Esophagus squamous epithelium (tissue), 5 donors: Measurements from ENCODE around the gene TMEM101. TPM values are rescaled to one million over a fixed set of nuclear protein-coding genes. Genes with fewer than 3 reads are reported as not detected.
"Not testable (repeated sequence)": the region's sequence is repeated elsewhere in the genome, so short reads cannot be mapped to it uniquely, and the experiment has no call there.

Experiments
- DNase-seq: peaks from one replicate; lab custom pipeline; 2025; lab: John Stamatoyannopoulos, UW
- H3K27ac ChIP-seq, 4 donors: fragments of 200-600 bp; sonication (generic); one replicate each; pipeline ENCODE4 v1.5.1; 2016 to 2019; ENCODE audit warnings: mild to moderate bottlenecking in 1 of 4
- H3K27me3 ChIP-seq, 4 donors: fragments of 200-600 bp; sonication (generic); 1 replicate in 3 of 4; 2 replicates in 1 of 4; pipeline versions ENCODE4 v1.5.1 to v1.6.0; 2017 to 2021; ENCODE audit warnings: antibody characterized with exemption in 1 of 4
- H3K36me3 ChIP-seq, 3 donors: fragments of 200-600 bp; sonication (generic); one replicate each; pipeline ENCODE4 v1.5.1; 2016 to 2019
- H3K4me1 ChIP-seq, 3 donors: fragments of 200-600 bp; sonication (generic); one replicate each; pipeline ENCODE4 v1.5.1; 2017 to 2019
- H3K4me3 ChIP-seq, 4 donors: fragments of 200-600 bp; sonication (generic); 1 replicate in 3 of 4; 2 replicates in 1 of 4; pipeline ENCODE4 v1.5.1; 2016 to 2019; ENCODE audit warnings: mild to moderate bottlenecking in 2 of 4, moderate library complexity in 1 of 4
- H3K9me3 ChIP-seq, 3 donors: fragments of 200-600 bp; sonication (generic); one replicate each; pipeline ENCODE4 v1.5.1; 2016 to 2019
- POLR2A ChIP-seq, 4 donors: fragments of 450-650 bp; IDR thresholded peaks; one replicate each; pipeline ENCODE4 v1.6.1; 2017; ENCODE audit warnings: antibody characterized with exemption in 4 of 4, mild to moderate bottlenecking in 4 of 4, moderate library complexity in 3 of 4
- WGBS, 2 donors: methylation state at CpG; one replicate each; pipeline ENCODE4 v1.1.5; 2018; 5-methylcytosine and 5-hydroxymethylcytosine counted together
- intact Hi-C: fragments of 100-400 bp; cut with DNase I; formaldehyde crosslinking; loops from one replicate; pipeline ENCODE4 v1.15.0; 2022
- total RNA-seq, 4 donors: library from RNA; depleted of rRNA; stranded (reverse); fragments of >200 nt; gene quantifications; one replicate each; pipeline ENCODE4 v1.1.0, GENCODE V29; 2016
- TF ChIP-seq, protein P1 (sequence below), 6 experiments: fragments of 450-650 bp in 4 of 6; fragments of 200-600 bp in 2 of 6; sonication (generic) in 2 of 6; IDR thresholded peaks; one replicate each; pipeline ENCODE4 v1.5.1; 2016 to 2019; ENCODE audit warnings: antibody characterized with exemption in 6 of 6, mild to moderate bottlenecking in 4 of 6, moderate library complexity in 4 of 6
- donor health status: DM: yes; HTN: yes; CAD: no.

TMEM101 gene
- total RNA-seq, 4 donors from 2014 or later = 20.6 to 40.8 (median 34.1) TPM

DNA sequence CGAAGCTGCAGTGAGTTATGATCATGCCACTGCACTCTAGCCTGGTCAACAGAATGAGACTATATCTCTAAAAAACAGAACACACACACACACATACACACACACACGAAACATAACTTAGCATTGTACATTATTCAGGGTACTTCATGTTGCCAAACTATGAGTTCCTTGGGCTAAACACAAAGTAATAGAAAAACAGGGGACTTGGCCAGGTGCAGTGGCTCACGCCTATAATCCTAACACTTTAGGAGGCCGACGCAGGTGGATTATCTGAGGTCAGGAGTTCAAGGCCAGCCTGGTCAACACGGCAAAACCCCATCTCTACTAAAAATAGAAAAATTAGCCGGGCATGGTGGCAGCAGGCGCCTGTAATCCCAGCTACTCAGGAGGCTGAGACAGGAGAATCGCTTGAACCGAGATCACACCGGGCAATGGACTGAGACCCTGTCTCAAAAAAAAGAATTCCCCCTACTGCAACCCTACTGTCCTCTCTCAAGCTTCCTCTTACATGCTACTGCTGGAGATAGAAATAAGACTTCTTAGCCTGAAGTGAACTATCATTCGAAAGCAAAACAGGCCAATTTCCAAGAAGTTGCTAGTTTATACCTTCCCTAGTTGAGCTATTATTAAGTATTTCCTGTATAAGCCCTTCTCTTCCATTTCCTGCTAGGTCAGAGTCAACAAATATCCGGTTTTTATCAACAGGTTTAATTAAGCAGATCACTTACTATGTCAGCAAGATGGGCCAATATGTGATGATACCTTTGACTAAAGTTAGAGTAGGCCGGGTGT lies 44.5 kb upstream of the TMEM101 start:
- Histone ChIP-seq H3K27ac (no peak overlapping the region), H3K27me3 (no peaks in the 10 kb centered on the region), H3K4me3 (no peak overlapping the region), H3K9me3 (no peaks in the 10 kb centered on the region), H3K4me1 (peaks cover 0 to 14% (median 0%) of the 10 kb centered on the region in 3 donors), H3K36me3 (peaks cover 0 to 97% (median 14%) of the 10 kb centered on the region in 3 donors)
- no peak for DNase-seq
- WGBS, 2 donors = 78 to 89% methylated on average over 13 to 14 of the region's 14 CpGs
- TF ChIP-seq, protein P1, sequence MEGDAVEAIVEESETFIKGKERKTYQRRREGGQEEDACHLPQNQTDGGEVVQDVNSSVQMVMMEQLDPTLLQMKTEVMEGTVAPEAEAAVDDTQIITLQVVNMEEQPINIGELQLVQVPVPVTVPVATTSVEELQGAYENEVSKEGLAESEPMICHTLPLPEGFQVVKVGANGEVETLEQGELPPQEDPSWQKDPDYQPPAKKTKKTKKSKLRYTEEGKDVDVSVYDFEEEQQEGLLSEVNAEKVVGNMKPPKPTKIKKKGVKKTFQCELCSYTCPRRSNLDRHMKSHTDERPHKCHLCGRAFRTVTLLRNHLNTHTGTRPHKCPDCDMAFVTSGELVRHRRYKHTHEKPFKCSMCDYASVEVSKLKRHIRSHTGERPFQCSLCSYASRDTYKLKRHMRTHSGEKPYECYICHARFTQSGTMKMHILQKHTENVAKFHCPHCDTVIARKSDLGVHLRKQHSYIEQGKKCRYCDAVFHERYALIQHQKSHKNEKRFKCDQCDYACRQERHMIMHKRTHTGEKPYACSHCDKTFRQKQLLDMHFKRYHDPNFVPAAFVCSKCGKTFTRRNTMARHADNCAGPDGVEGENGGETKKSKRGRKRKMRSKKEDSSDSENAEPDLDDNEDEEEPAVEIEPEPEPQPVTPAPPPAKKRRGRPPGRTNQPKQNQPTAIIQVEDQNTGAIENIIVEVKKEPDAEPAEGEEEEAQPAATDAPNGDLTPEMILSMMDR (IDR thresholded peaks at IDR 0.05) = no peak
- TF ChIP-seq POLR2A (IDR thresholded peaks at IDR 0.05) = no peak
- intact Hi-C loops = no loop called here

DNA sequence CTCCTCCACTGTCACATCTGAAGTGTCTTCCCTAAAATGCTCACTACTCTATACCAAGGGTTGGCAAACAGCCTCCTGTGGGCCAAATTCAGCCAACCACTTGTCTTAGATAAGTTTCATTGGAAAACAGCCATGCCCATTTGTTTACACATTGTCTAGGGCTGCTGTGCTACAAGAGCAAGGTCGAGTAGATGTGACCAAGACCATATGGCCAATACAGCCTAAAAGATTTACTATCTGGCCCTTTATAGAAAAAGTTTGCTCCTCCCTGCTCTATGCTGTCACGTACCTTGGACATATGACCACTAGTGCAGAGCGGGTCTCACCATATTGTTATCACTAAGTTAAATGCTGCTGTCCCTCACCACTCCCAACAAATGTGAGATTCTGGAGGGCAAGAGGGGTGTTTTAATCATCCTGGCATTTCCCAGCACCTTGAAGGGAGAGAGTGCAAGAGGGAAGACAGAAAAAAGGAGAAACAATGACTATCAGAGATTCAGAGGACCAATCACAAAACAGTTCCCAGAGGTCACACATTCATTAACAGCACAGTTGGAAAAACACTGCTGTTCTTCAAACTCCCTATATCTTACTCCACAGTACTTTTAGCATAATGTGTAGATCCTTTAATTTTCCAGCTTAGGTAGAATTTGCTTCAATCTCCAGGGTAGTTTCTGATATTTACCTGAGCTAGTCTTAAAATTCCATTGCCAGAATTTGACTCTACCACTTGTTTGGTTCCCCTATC lies 38.5 kb upstream of the TMEM101 start:
- no peaks in the 10 kb centered on the region for H3K9me3 ChIP-seq
- H3K36me3 ChIP-seq = peaks cover 0 to 99% (median 36%) of the 10 kb centered on the region in 3 donors
- H3K27ac ChIP-seq = no peak overlapping the region
- TF ChIP-seq, protein P1 (IDR thresholded peaks at IDR 0.05) = no peak
- TF ChIP-seq POLR2A (IDR thresholded peaks at IDR 0.05) = no peak
- H3K4me1 ChIP-seq = peaks cover 0 to 7% (median 0%) of the 10 kb centered on the region in 3 donors
- H3K27me3 ChIP-seq = no peaks in the 10 kb centered on the region
- 62 to 73% methylated on average over 3 of the region's 3 CpGs for WGBS, 2 donors
- intact Hi-C loops = no loop called here
- DNase-seq = no peak
- no peak overlapping the region for H3K4me3 ChIP-seq

DNA sequence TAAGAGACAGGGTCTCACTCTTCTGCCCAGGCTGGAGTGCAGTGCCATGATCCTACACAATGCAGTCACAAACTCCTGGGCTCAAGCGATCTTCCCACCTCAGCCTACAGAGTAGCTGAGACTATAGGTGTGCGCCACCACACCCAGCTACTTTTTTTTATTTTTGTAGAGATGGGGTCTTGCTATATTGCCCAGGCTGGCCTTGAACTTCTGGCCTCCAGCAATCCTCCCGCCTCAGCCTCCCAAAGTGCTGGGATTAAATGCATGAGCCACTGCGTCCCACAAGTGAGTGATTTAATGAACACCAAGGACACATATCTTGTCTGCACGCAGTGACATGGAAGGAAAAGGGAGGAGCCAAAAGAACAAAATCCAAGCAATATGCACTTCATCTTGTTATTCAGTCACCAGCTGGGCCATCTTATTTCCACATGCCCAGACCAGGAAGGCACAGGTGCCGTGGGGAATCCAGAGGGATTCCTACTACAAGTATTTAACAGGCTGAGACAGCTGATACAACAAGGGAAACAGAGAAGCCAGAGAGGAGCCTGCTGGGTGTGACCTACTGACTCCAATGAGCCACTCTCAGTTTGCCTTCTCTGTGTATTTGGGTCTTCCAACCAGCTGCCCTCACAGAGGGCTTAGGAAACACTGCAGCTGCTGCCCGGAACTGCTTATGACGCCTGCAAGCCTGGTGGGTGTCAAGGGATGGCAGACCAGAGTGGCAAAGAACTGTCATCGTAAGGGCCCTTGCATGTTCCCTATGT lies 34.7 kb upstream of the TMEM101 start:
- H3K9me3 ChIP-seq = no peaks in the 10 kb centered on the region
- DNase-seq = no peak
- H3K27me3 ChIP-seq = no peaks in the 10 kb centered on the region
- intact Hi-C loops = no loop called here
- peaks cover 0 to 84% (median 36%) of the 10 kb centered on the region in 3 donors for H3K36me3 ChIP-seq
- WGBS, 2 donors = 91 to 96% methylated on average over 9 of the region's 9 CpGs
- no peak overlapping the region for H3K4me3 ChIP-seq
- peaks cover 0 to 14% (median 6%) of the 10 kb centered on the region in 3 donors for H3K4me1 ChIP-seq
- no peak overlapping the region for H3K27ac ChIP-seq
- TF ChIP-seq, protein P1 (IDR thresholded peaks at IDR 0.05) = no peak

DNA sequence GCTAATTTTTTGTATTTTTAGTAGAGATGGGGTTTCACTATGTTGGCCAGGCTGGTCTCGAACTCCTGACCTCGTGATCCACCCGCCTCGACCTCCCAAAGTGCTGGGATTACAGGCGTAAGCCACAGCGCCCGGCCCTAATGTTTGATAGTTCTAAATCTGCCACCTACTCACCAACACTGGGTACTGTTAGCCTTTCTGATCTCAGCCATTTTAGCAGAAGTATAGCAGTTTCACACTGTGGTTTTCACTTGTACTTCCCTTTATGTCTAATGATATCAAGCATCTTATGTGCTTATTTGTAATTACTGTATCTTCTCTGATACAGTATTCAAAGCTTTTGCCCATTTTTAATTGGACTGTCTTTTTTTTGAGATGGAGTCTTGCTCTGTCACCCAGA lies 32.1 kb upstream of the TMEM101 start:
- H3K27ac ChIP-seq, H3K9me3 ChIP-seq, DNase-seq, H3K27me3 ChIP-seq, H3K4me3 ChIP-seq, intact Hi-C loops: not testable (repeated sequence)
- Histone ChIP-seq H3K36me3 (peaks cover 0 to 72% (median 29%) of the 10 kb centered on the region in 3 donors), H3K4me1 (peaks cover 0 to 31% (median 23%) of the 10 kb centered on the region in 3 donors)
- WGBS, 2 donors = 96 to 99% methylated on average over 6 to 7 of the region's 7 CpGs

DNA sequence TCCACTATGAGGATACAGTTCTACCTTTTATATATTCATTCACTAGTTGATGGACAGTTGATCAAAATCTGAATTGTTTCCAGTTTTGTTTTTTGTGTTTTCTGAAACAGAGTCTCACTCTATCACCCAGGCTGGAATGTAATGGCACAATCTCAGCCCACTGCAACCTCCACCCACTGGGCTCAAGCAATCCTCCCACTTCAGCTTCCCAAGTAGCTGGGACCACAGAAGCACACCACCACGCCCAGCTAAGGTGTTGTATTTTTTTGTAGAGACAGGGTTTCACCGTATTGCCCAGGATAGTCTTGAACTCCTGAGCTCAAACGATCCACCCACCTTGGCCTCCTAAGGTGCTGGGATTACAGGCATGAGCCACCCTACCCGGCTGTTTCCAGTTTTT lies 30.7 kb upstream of the TMEM101 start:
- Histone ChIP-seq H3K27ac (no peak overlapping the region), H3K4me3 (no peak overlapping the region), H3K4me1 (peaks cover 9 to 45% (median 29%) of the 10 kb centered on the region in 3 donors), H3K36me3 (peaks cover 0 to 58% (median 17%) of the 10 kb centered on the region in 3 donors), H3K27me3 (no peaks in the 10 kb centered on the region), H3K9me3 (no peaks in the 10 kb centered on the region)
- DNase-seq = no peak
- intact Hi-C loops = no loop called here
- 62 to 71% methylated on average over 4 of the region's 4 CpGs for WGBS, 2 donors
- TF ChIP-seq, protein P1 (IDR thresholded peaks at IDR 0.05) = no peak
- TF ChIP-seq POLR2A (IDR thresholded peaks at IDR 0.05) = no peak
